Kidney (tissue), 14 donors: ENCODE data around the gene SLC41A3. TPM values are rescaled to one million over a fixed set of nuclear protein-coding genes. Genes with fewer than 3 reads are reported as not detected.

Experiments used
- DNase-seq, 5 donors: peaks; one replicate each; pipeline ENCODE4 v3.0.0-alpha.2; 2013 to 2020
- FAIRE-seq: peaks from 2 replicates; lab custom pipeline; 2012; peaks lifted over from hg19 to GRCh38; lab: Jason Lieb, UNC
- H3K27ac ChIP-seq, 2 donors: one replicate each; pipeline ENCODE4 v1.7.0; 2013; ENCODE audit warnings: low read depth in 2 of 2, low read length in 2 of 2, inconsistent platforms in 1 of 2
- H3K27me3 ChIP-seq: one replicate; pipeline ENCODE4 v1.7.1; 2013; ENCODE audit warnings: low read length, inconsistent platforms; ENCODE audit not compliant: control insufficient read depth, insufficient read depth
- H3K36me3 ChIP-seq, 3 donors: one replicate each; pipeline versions ENCODE4 v1.7.0 to v1.7.1; 2013; ENCODE audit warnings: low read length in 3 of 3, control low read depth in 1 of 3, inconsistent platforms in 1 of 3; ENCODE audit not compliant: insufficient read depth in 3 of 3, control insufficient read depth in 2 of 3
- H3K4me1 ChIP-seq, 3 donors: one replicate each; pipeline versions ENCODE4 v1.7.0 to v1.7.1; 2013; ENCODE audit warnings: low read length in 3 of 3, inconsistent platforms in 1 of 3, low read depth in 1 of 3; ENCODE audit not compliant: control insufficient read depth in 2 of 3, insufficient read depth in 2 of 3
- H3K4me3 ChIP-seq, 3 donors: one replicate each; pipeline versions ENCODE4 v1.7.0 to v1.8.1; 2013; ENCODE audit warnings: low read length in 3 of 3, control low read depth in 1 of 3, inconsistent platforms in 1 of 3
- H3K9ac ChIP-seq, 3 donors: one replicate each; pipeline versions ENCODE4 v1.7.0 to v1.7.1; 2013; ENCODE audit warnings: low read length in 3 of 3, control low read depth in 1 of 3, inconsistent platforms in 1 of 3
- H3K9me3 ChIP-seq, 3 donors: one replicate each; pipeline versions ENCODE4 v1.7.0 to v1.7.1; 2013; ENCODE audit warnings: low read length in 3 of 3, control low read depth in 1 of 3, inconsistent platforms in 1 of 3; ENCODE audit not compliant: control insufficient read depth in 2 of 3, insufficient read depth in 1 of 3
- intact Hi-C: fragments of 100-400 bp; cut with DNase I; formaldehyde crosslinking; loops from one replicate; pipeline ENCODE4 v1.11.1; 2022
- polyA plus RNA-seq: library from polyadenylated mRNA; stranded (reverse); fragments of 350-450 nt; fragmentation: Illumina TruSeq; extraction: RNeasy Lipid Tissue Mini Kit (QIAGEN cat#74804); gene quantifications from one replicate; pipeline ENCODE4 v1.2.3, GENCODE V29; 2014; ENCODE audit warnings: low read depth, low replicate concordance; ENCODE audit not compliant: insufficient read depth
- total RNA-seq: library from RNA; stranded (reverse); fragmentation: NEBNext Ultra II Directional; extraction: Animal tissue kit (Norgen Biotek cat#: 25700); gene quantifications from one replicate; pipeline ENCODE4 v1.2.1, GENCODE V29; 2021
- TF ChIP-seq, protein P1 (sequence below): IDR thresholded peaks from 3 replicates; pipeline ENCODE4 v1.5.1; 2012; ENCODE audit warnings: mild to moderate bottlenecking, moderate library complexity, borderline replicate concordance; ENCODE audit not compliant: insufficient read depth; ENCODE audit errors: extremely low read depth
- donor health status: control.
- donor health status: control.
- donor health status: control.
- donor health status: control.
- donor health status: control.
- donor health status: DM: yes; HTN: yes; CAD: no.
- donor health status: Normal renal cell carcinoma (clear cell type).

SLC41A3 gene
- total and polyA plus RNA-seq, 2 donors from 2014 or later, result 31.6 to 74.3 TPM

DNA sequence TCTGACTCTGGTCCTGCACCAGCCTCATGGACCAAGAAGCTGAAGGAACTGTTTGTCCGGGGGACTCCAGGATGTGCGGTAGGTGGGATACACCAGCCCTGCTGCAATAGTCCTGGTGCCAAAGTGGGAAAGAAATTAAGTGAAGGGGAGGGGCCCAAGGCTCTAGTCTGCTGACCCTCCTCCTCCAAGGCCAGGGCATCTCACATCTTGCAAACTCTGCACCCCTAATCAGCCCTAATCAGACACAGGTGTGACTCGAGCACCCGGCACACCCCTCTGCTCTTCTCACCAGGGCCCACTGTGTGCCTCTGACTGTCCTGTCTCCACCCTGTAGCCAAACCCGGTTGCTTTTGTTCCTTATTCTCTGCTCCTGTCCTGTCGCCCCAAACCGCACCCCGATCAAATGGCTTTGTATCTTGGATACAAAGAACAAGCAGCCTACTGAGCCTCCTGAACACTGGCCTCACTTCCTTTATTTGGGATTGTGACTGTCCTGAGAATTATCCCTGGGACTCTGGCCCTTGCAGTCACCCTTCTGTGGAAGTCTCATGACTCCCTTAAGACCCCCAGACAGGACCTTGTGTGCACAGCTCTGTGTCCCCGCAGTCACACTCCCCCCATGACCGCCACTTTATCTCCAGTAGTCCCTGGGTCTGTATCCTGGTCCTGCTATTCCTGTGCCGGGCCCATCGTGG, 26.7 kb upstream of the SLC41A3 start:
- intact Hi-C loops, result no loop called here
- Histone ChIP-seq H3K9ac (no peak overlapping the region), H3K9me3 (no peaks in the 10 kb centered on the region), H3K4me3 (no peak overlapping the region), H3K27me3 (no peaks in the 10 kb centered on the region), H3K4me1 (no peaks in the 10 kb centered on the region), H3K36me3 (peaks cover 0 to 50% (median 36%) of the 10 kb centered on the region in 3 donors), H3K27ac (no peak overlapping the region)
- peak in 2 of 5 donors; percentile 15 to 56 for DNase-seq
- TF ChIP-seq, protein P1, sequence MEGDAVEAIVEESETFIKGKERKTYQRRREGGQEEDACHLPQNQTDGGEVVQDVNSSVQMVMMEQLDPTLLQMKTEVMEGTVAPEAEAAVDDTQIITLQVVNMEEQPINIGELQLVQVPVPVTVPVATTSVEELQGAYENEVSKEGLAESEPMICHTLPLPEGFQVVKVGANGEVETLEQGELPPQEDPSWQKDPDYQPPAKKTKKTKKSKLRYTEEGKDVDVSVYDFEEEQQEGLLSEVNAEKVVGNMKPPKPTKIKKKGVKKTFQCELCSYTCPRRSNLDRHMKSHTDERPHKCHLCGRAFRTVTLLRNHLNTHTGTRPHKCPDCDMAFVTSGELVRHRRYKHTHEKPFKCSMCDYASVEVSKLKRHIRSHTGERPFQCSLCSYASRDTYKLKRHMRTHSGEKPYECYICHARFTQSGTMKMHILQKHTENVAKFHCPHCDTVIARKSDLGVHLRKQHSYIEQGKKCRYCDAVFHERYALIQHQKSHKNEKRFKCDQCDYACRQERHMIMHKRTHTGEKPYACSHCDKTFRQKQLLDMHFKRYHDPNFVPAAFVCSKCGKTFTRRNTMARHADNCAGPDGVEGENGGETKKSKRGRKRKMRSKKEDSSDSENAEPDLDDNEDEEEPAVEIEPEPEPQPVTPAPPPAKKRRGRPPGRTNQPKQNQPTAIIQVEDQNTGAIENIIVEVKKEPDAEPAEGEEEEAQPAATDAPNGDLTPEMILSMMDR, result no peak
- FAIRE-seq, result no peak

DNA sequence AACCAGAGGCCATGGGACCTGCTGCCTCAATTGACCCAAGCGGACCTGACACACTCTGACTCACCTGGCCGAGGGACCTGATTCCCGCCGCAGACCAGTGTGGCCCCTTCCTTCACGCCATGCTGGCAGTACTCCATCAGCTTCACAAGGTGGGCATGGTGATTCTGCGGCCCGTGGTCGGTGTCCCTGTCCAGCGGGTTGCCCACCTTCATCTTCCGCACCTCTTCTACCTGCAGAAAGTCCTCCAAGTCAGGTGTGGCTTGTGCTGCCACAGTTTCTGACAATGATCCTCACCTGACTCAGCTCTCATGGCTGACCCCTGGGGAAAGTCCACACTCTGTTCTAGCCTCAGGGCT, 25.9 kb upstream of the SLC41A3 start:
- intact Hi-C loops, result no loop called here
- FAIRE-seq (no peak), DNase-seq (peak in 2 of 5 donors; percentile 11 to 50)
- Histone ChIP-seq H3K27me3 (no peaks in the 10 kb centered on the region), H3K4me3 (no peak overlapping the region), H3K27ac (no peak overlapping the region), H3K36me3 (peaks cover 0 to 57% (median 38%) of the 10 kb centered on the region in 3 donors), H3K9ac (no peak overlapping the region), H3K4me1 (no peaks in the 10 kb centered on the region), H3K9me3 (no peaks in the 10 kb centered on the region)
- TF ChIP-seq, protein P1, result no peak

DNA sequence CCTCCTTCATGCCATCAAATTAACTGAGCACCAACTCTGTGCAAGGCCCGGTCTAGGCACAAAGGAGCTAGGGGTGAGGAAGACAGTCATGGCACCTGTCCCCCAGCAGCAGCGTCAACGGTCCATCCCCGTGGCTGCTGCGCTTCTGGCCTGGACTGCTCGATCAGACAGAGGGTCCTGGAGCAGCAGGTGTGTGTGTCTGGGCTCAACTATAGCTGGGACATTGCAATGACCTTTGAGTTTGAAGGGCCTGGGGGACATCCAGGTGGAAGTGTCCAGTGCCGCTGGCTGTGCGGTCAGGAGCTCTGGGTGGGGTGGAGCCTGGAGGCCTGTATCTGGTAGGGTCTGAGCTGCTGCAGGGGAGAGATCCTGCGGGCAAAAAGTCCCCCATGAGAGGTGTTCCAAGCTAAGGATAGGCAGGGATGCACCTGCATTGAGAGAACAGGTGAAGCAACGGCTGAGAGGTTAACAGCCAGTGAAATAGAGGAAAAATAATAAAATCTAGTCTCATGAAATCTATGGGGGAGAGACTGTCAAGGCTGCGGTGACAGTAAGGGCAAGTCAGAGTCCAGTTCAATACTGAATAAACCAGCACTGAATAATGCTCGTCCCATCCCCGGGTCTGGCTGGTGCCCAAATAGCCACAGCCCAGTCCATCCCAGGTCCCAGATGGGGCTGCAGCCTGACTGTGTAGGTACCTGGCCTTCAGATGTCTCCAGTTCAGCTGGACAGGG, 25.4 kb upstream of the SLC41A3 start:
- no peak for FAIRE-seq

More for the DNA sequence above, 25.4 kb upstream of the SLC41A3 start:
- TF ChIP-seq, protein P1, result no peak
- Histone ChIP-seq H3K27ac (no peak overlapping the region), H3K9ac (no peak overlapping the region), H3K9me3 (no peaks in the 10 kb centered on the region), H3K36me3 (peaks cover 0 to 61% (median 38%) of the 10 kb centered on the region in 3 donors), H3K4me1 (no peaks in the 10 kb centered on the region), H3K4me3 (no peak overlapping the region), H3K27me3 (no peaks in the 10 kb centered on the region)
- intact Hi-C loops, result no loop called here
- DNase-seq, result peak in 1 of 5 donors; percentile 22
